ENCODE data around the gene MRPL9. TPM values are rescaled to one million over a fixed set of nuclear protein-coding genes. Genes with fewer than 3 reads are reported as not detected.
"Not testable (repeated sequence)": the region's sequence is repeated elsewhere in the genome, so short reads cannot be mapped to it uniquely, and the experiment has no call there.

MRPL9 gene
- total and polyA plus RNA-seq, 4 experiments from 2014 or later: 75.5 to 160 (median 108) TPM

DNA sequence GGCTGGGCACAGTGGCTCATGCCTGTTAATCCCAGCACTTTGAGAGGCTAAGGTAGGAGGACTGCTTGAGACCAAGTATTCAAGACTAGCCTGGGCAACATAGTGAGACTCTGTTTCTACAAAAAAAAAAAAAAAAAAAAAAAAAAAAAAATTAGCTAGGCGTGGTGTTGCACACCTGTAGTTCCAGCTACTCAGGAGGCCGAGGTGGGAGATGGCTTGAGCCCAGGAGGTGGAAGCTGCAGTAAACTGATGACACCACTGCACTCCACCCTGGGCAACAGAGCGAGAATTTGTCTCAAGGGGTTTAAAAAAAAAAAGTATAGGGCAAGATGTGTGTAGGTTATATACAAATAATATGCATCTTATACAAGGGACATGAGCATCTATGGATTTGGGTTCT, 24.4 kb upstream of the MRPL9 start:
- no peak for DNase-seq
- H3K27me3 ChIP-seq (ENCODE audit: insufficient read depth, low read length): no peaks in the 10 kb centered on the region
- POLR2A ChIA-PET (ENCODE audit: partially characterized antibody): interaction anchor here (0.8 to 1.3 kb wide), 2 partner anchors 28 to 33 kb away, joined by 3 read pairs; no protein-coding TSS in a partner anchor
- H3K9me3 ChIP-seq (ENCODE audit: control insufficient read depth in 1 of 2, low read length in 2 of 2): no peaks in the 10 kb centered on the region
- Mint-ChIP-seq H3K27ac (no peak overlapping the region), H3K36me3 (peaks cover 0 to 8% of the 10 kb centered on the region in 2 donors), H3K4me3 (no peak overlapping the region), H3K4me1 (peaks cover 21 to 38% (median 33%) of the 10 kb centered on the region in 4 donors), H3K27me3 (no peaks in the 10 kb centered on the region), H3K9me3 (peaks cover 0 to 2% (median 0%) of the 10 kb centered on the region in 8 donors)
- H3K4me1 ChIP-seq (ENCODE audit: insufficient read depth, low read length): peaks cover 33% of the 10 kb centered on the region
- CTCF ChIA-PET (ENCODE audit: partially characterized antibody): interaction anchor here (1.6 to 2.3 kb wide), 3 partner anchors 43 to 194 kb away, joined by 3 to 10 read pairs (median 7); no protein-coding TSS in a partner anchor
- H3K36me3 ChIP-seq (ENCODE audit: insufficient read depth, low read length): no peaks in the 10 kb centered on the region
- intact Hi-C loops (cut with micrococcal nuclease): no loop called here
- no peak overlapping the region for H3K27ac ChIP-seq (ENCODE audit: low read depth, low read length)
- no peak overlapping the region for H3K4me3 ChIP-seq (ENCODE audit: low read length in 2 of 2)

DNA sequence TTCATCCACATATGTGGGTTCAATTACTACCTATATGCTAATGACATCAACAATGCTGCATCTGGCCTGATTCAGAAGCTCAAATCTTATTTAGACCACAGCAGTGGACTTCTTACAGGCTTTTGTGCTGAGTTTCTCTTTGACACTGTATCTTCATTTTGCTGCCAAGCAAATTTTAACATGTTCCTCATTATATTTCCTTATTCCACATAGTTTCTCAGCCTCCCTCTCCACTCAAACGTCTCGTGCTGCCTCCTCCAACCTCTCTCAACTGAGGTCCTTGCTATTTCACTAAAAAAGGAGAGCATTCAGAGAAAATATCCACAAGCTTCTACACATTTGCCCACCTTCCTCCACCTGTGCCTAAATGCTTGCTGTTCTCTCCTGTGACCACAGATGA, 20.5 kb upstream of the MRPL9 start:
- Mint-ChIP-seq H3K9me3 (no peaks in the 10 kb centered on the region), H3K4me3 (no peak overlapping the region), H3K36me3 (peaks cover 19 to 23% of the 10 kb centered on the region in 2 donors), H3K27me3 (no peaks in the 10 kb centered on the region), H3K4me1 (peaks cover 3 to 10% (median 8%) of the 10 kb centered on the region in 4 donors), H3K27ac (no peak overlapping the region)
- Histone ChIP-seq H3K9me3 (ENCODE audit: control insufficient read depth in 1 of 2, low read length in 2 of 2) (no peaks in the 10 kb centered on the region), H3K27ac (ENCODE audit: low read depth, low read length) (no peak overlapping the region), H3K36me3 (ENCODE audit: insufficient read depth, low read length) (peaks cover 14% of the 10 kb centered on the region), H3K27me3 (ENCODE audit: insufficient read depth, low read length) (no peaks in the 10 kb centered on the region), H3K4me3 (ENCODE audit: low read length in 2 of 2) (no peak overlapping the region), H3K4me1 (ENCODE audit: insufficient read depth, low read length) (peaks cover 5% of the 10 kb centered on the region)
- intact Hi-C loops (cut with micrococcal nuclease): no loop called here
- CTCF ChIA-PET (ENCODE audit: partially characterized antibody): no interaction called here
- POLR2A ChIA-PET (ENCODE audit: partially characterized antibody): no interaction called here
- DNase-seq: no peak

DNA sequence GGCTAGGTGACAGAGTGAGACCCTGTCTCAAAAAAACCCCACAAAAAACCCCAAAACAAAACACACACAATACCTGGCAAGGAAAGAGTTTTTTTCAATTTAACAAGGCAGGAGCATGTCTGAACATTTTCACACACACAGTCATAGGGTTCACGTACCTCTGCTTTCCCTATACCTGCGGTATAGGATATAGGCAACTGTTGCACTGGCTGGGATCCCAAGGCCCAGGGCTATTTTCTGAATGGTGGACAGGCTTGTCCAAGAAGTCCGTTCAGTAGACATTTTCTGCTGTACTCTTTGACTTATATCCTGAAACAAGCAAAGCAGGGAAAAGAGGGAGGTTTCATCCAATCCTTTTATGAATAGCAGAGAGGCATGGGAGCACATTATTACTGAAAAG, 19.4 kb upstream of the MRPL9 start:
- Mint-ChIP-seq H3K36me3 (peaks cover 28 to 33% of the 10 kb centered on the region in 2 donors), H3K9me3 (no peaks in the 10 kb centered on the region), H3K4me3 (no peak overlapping the region), H3K4me1 (peaks cover 0 to 4% (median under 1%) of the 10 kb centered on the region in 4 donors), H3K27ac (peak overlapping the region in 2 of 7 donors; percentile 12 to 19), H3K27me3 (no peaks in the 10 kb centered on the region)
- intact Hi-C loops (cut with micrococcal nuclease): no loop called here
- Histone ChIP-seq H3K27ac (ENCODE audit: low read depth, low read length) (no peak overlapping the region), H3K36me3 (ENCODE audit: insufficient read depth, low read length) (peaks cover 24% of the 10 kb centered on the region), H3K4me1 (ENCODE audit: insufficient read depth, low read length) (peaks cover 5% of the 10 kb centered on the region), H3K27me3 (ENCODE audit: insufficient read depth, low read length) (no peaks in the 10 kb centered on the region), H3K4me3 (ENCODE audit: low read length in 2 of 2) (no peak overlapping the region), H3K9me3 (ENCODE audit: control insufficient read depth in 1 of 2, low read length in 2 of 2) (no peaks in the 10 kb centered on the region)
- CTCF ChIA-PET (ENCODE audit: partially characterized antibody): no interaction called here
- POLR2A ChIA-PET (ENCODE audit: partially characterized antibody): interaction anchor here (0.9 kb wide), 1 partner anchor 19 kb away, joined by 3 read pairs; the partner anchor contains the start of gene MRPL9
- no peak for DNase-seq

DNA sequence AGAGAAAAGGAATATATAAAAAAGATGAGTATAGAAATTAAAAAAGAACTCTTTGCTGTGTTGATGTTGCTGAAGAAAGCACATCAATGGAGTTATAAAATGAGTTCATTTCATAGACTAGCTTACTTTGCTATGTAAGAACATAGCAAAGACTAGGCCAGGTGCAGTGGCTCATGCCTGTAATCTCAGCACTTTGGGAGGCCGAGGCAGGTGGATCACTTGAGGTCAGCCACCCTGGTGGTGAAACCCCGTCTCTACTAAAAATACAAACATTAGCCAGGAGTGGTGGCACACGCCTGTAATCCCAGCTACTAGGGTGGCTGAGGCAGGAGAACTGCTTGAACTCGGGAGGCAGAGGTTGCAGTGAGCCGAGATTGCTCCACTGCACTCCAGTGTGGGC, 18.7 kb upstream of the MRPL9 start:
- H3K4me1 Mint-ChIP-seq; H3K27me3 Mint-ChIP-seq; H3K9me3 ChIP-seq (ENCODE audit: control insufficient read depth in 1 of 2, low read length in 2 of 2); H3K4me3 Mint-ChIP-seq; H3K4me3 ChIP-seq (ENCODE audit: low read length in 2 of 2); H3K9me3 Mint-ChIP-seq; H3K27me3 ChIP-seq (ENCODE audit: insufficient read depth, low read length); intact Hi-C loops (cut with micrococcal nuclease); CTCF ChIA-PET (ENCODE audit: partially characterized antibody); POLR2A ChIA-PET (ENCODE audit: partially characterized antibody); DNase-seq; H3K4me1 ChIP-seq (ENCODE audit: insufficient read depth, low read length); H3K27ac ChIP-seq (ENCODE audit: low read depth, low read length): not testable (repeated sequence)
- Mint-ChIP-seq H3K36me3 (peaks cover 28 to 35% of the 10 kb centered on the region in 2 donors), H3K27ac (peak overlapping the region in 1 of 7 donors; percentile 25)
- H3K36me3 ChIP-seq (ENCODE audit: insufficient read depth, low read length): peaks cover 26% of the 10 kb centered on the region

DNA sequence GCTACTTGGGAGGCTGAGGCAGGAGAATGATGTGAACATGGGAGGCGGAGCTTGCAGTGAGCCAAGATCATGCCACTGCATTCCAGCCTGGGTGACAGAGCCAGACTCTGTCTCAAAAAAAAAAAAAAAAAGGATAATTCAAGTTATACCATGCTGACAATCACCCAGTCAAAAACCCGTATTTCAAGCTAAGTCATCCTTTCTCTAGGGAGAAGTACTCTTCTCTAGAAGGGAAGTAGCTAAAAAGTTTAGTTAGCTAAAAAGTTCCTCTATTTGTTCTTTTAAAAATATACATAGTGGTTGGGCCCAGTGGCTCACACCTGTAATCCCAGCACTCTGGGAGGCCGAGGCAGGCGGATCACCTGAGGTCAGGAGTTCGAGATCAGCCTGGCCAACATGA, 17.4 kb upstream of the MRPL9 start:
- peaks cover 36 to 48% of the 10 kb centered on the region in 2 donors for H3K36me3 Mint-ChIP-seq
- H3K4me3 Mint-ChIP-seq; H3K27ac ChIP-seq (ENCODE audit: low read depth, low read length); DNase-seq; H3K27ac Mint-ChIP-seq; H3K9me3 ChIP-seq (ENCODE audit: control insufficient read depth in 1 of 2, low read length in 2 of 2); H3K4me1 ChIP-seq (ENCODE audit: insufficient read depth, low read length); intact Hi-C loops (cut with micrococcal nuclease); H3K27me3 Mint-ChIP-seq; H3K4me1 Mint-ChIP-seq; POLR2A ChIA-PET (ENCODE audit: partially characterized antibody); H3K4me3 ChIP-seq (ENCODE audit: low read length in 2 of 2); H3K27me3 ChIP-seq (ENCODE audit: insufficient read depth, low read length); H3K9me3 Mint-ChIP-seq: not testable (repeated sequence)
- H3K36me3 ChIP-seq (ENCODE audit: insufficient read depth, low read length): peaks cover 37% of the 10 kb centered on the region
- CTCF ChIA-PET (ENCODE audit: partially characterized antibody): interaction anchor here (1.8 kb wide), 1 partner anchor 9 kb away, joined by 5 read pairs; the partner anchor contains the start of gene TDRKH

DNA sequence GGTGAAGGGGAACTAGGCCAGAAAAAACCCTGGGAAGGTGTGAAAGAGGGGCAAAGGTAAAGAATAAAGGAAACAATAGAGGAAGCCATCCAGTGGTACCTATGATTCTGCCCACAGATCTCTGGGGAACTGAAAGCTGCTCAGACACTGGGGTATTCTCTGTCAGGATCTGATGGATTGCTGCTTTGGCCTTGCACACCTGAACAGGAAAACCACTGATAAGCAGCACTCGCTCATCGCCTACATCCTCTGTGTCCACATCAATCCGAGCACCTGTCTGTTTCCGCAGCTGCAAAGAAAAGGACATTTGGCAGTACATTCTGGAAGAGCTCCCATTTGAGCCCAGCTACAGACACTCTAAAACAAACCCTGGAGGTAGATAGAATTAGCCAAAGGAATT, 16.6 kb upstream of the MRPL9 start:
- Histone ChIP-seq H3K9me3 (ENCODE audit: control insufficient read depth in 1 of 2, low read length in 2 of 2) (no peaks in the 10 kb centered on the region), H3K27ac (ENCODE audit: low read depth, low read length) (no peak overlapping the region), H3K4me3 (ENCODE audit: low read length in 2 of 2) (no peak overlapping the region), H3K4me1 (ENCODE audit: insufficient read depth, low read length) (peaks cover 5% of the 10 kb centered on the region), H3K27me3 (ENCODE audit: insufficient read depth, low read length) (no peaks in the 10 kb centered on the region), H3K36me3 (ENCODE audit: insufficient read depth, low read length) (peaks cover 46% of the 10 kb centered on the region)
- Mint-ChIP-seq H3K4me1 (no peaks in the 10 kb centered on the region), H3K27me3 (no peaks in the 10 kb centered on the region), H3K9me3 (no peaks in the 10 kb centered on the region), H3K4me3 (no peak overlapping the region), H3K36me3 (peaks cover 43 to 57% of the 10 kb centered on the region in 2 donors), H3K27ac (peak overlapping the region in 1 of 7 donors; percentile 70)
- no peak for DNase-seq
- intact Hi-C loops (cut with micrococcal nuclease): no loop called here
- ChIA-PET POLR2A (ENCODE audit: partially characterized antibody) (no interaction called here), CTCF (ENCODE audit: partially characterized antibody) (interaction anchor here (1.8 kb wide), 1 partner anchor 10 kb away, joined by 5 read pairs; the partner anchor contains the start of gene TDRKH)

DNA sequence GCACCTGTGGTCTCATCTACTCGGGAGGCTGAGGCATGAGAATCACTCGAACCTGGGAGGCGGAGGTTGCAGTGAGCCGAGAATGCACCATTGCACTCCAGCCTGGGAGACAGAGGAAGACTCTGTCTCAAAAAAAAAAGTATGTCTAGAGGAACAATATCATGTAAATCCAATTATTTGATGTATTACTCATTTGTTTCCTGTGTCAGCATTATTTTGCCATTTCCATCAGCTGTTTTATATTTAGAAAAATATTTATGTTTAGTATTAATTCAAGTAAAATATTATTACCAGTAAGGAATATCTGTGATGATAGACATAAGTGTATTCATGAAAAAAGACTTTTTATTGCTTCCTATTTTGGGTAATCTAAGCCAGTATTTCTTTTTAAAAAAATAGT, 14.0 kb upstream of the MRPL9 start:
- H3K4me1 ChIP-seq (ENCODE audit: insufficient read depth, low read length): no peaks in the 10 kb centered on the region
- Mint-ChIP-seq H3K27me3 (no peaks in the 10 kb centered on the region), H3K36me3 (peaks cover 52 to 73% of the 10 kb centered on the region in 2 donors), H3K27ac (no peak overlapping the region), H3K4me1 (no peaks in the 10 kb centered on the region), H3K9me3 (no peaks in the 10 kb centered on the region), H3K4me3 (no peak overlapping the region)
- no peak overlapping the region for H3K4me3 ChIP-seq (ENCODE audit: low read length in 2 of 2)
- intact Hi-C loops (cut with micrococcal nuclease): no loop called here
- H3K9me3 ChIP-seq (ENCODE audit: control insufficient read depth in 1 of 2, low read length in 2 of 2): no peaks in the 10 kb centered on the region
- no peak overlapping the region for H3K27ac ChIP-seq (ENCODE audit: low read depth, low read length)
- H3K27me3 ChIP-seq (ENCODE audit: insufficient read depth, low read length): no peaks in the 10 kb centered on the region
- peaks cover 56% of the 10 kb centered on the region for H3K36me3 ChIP-seq (ENCODE audit: insufficient read depth, low read length)
- ChIA-PET CTCF (ENCODE audit: partially characterized antibody) (no interaction called here), POLR2A (ENCODE audit: partially characterized antibody) (interaction anchor here (1.2 kb wide), 1 partner anchor 14 kb away, joined by 4 read pairs; the partner anchor contains the start of gene MRPL9)
- DNase-seq: no peak
